Panc1 (cell line): ENCODE measurements around the gene SIRPB2.

Experiments used
- CTCF ChIP-seq: fragments of 450-650 bp; IDR thresholded peaks from 2 replicates; pipeline ENCODE4 v1.5.1; 2017; ENCODE audit warnings: mild to moderate bottlenecking
- POLR2AphosphoS5 ChIP-seq: IDR thresholded peaks from 2 replicates; pipeline ENCODE4 v1.6.1; 2012; ENCODE audit warnings: mild to moderate bottlenecking, low read depth, low read length, moderate library complexity
- REST ChIP-seq, 2 experiments: IDR thresholded peaks; 2 replicates each; pipeline ENCODE4 v1.6.1; 2011 to 2012; ENCODE audit warnings: low read depth in 2 of 2, control low read depth in 1 of 2, low read length in 1 of 2, mild to moderate bottlenecking in 1 of 2, moderate library complexity in 1 of 2; ENCODE audit not compliant: insufficient read depth in 1 of 2
- TCF7L2 ChIP-seq: IDR thresholded peaks from 2 replicates; pipeline ENCODE4 v1.6.1; 2011; ENCODE audit warnings: mild to moderate bottlenecking, low read depth, low read length, inconsistent platforms

DNA sequence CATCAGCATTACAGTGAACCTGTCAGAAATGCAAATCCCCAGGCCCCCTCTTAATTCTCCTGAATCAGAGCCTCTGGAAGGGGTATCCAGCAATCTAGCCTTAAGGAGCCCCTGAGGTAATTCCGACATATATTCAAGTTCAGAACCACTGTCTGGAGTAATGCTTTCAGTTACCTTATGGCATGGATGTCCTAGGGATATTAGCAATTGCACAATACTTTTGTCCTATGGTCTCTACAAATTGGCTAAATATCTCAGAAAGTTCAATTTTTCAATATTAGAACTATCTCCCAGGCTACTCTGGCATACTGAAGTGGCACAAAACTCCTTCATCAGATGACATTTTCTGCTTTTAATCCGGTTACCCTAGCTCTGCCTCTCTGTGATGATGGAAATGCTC is 30.9 kb downstream of the SIRPB2 start:
- no peak for TF ChIP-seq CTCF
- TF ChIP-seq POLR2AphosphoS5 = no peak
- TF ChIP-seq REST (IDR thresholded peaks at IDR 0.05; ENCODE audit: insufficient read depth in 1 of 2, low read depth in 2 of 2, low read length in 1 of 2) = no peak
- no peak for TF ChIP-seq TCF7L2
